Measurements from ENCODE around the gene MAML2.

MAML2 gene

DNA sequence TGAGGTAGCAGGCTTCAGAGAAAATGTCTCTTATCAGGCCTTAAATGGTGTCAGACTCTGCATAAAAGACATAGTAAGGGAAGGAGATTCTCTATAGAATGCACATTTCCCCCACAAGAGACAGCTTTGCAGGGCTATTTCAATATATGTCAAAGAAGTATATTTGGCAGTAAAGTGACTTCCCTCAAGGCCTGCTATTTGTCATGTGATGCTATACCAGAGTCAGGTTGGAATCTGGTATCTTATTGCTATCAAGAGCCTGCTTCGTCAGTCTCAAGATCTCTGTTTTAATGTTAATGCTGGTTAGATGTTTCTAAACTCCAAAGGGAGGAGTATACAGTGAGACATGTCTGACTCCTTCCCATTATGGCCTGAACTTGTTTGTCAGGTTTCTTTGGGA is 378.7 kb downstream of the MAML2 start:
- DNase-seq (ENCODE audit: low spot score): no peak

DNA sequence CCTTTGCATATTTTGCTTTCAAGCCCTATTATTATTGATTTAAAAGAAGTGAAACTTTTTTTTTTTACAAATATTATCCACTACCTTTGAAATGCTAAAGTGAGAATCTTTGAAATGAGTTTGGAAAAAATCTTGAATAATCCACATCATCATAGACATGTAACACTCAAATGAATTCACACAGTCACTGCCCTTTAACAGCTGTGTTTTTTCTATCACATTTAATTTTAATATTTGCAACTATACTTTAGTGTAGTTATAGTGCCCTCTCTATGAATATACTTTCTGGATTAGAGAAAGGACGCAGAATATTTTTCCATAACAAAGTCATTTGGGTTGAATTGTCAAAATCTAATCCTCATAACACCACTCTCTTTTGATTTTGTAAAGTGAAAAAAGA is 381.2 kb downstream of the MAML2 start:
- no peak for DNase-seq (ENCODE audit: low spot score)

DNA sequence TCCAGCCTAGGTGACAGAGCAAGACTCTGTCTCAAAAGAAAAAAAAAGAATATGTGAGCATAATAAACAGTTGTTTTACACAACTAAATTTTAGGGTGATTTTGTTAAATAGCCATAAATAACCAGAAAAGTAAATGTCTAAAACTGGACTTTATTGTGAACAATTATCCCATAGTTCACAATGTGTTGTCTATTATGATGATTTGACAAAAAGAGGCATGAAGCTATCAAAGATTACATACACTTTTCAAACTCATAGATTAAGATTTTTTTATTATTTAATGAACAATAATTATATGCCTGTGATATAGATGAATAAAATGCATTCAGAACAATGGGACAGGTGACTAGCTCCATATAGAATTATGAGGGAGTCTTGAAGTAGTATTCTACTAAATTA is 392.1 kb downstream of the MAML2 start:
- DNase-seq (ENCODE audit: low spot score): no peak

DNA sequence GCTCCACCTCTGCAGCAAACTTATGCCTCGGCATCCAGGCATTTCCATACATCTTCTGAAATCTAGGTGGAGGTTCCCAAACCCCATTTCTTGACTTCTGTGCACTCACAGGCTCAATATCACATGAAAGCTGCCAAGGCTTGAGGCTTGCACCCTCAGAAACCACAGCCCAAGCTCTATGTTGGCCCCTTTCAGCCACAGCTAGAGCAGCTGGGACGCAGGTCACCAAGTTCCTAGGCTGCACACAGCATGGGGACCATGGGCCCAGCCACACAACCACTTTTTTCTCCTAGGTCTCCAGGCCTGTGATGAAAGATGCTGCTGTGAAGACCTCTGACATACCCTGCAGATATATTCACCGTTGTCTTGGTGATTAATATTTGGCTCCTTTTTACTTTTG is 394.4 kb downstream of the MAML2 start:
- DNase-seq (ENCODE audit: low spot score): no peak

DNA sequence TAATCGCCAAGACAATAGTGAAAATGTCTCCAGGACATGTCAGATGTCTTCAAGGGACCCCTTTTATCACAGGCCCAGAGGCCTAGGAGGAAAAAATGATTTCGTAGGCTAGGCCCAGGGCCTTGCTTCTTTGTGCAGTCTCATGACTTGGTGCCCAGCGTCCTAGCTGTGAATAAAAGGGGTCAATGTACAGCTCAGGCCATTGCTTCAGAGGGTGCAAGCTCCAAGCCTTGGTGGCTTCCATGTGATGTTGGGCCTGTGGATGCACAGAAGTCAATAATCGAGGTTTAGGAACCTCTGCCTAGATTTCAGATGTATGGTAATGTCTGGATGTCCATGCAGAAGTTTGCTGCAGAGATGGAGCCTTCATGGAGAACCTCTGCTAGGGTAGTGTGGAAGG is 398.4 kb downstream of the MAML2 start:
- DNase-seq (ENCODE audit: low spot score): no peak

DNA sequence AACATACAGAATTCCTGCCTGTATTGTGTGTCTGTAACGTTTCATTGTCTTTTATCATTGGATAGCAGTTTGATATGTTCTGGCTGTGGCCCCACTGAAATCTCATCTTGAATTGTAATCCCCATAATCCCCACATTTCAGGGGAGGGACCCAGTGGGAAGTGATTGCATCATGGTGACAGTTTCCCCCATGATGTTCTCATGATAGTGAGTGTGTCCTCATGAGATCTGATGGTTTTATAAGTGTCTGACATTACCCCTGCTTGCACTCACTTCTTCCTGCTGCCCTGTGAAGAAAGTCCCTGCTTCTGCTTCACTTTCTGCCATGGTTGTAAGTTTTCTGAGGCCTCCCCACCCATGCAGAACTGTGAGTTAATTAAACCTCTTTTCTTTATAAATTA is 399.4 kb downstream of the MAML2 start:
- DNase-seq (ENCODE audit: low spot score): no peak

DNA sequence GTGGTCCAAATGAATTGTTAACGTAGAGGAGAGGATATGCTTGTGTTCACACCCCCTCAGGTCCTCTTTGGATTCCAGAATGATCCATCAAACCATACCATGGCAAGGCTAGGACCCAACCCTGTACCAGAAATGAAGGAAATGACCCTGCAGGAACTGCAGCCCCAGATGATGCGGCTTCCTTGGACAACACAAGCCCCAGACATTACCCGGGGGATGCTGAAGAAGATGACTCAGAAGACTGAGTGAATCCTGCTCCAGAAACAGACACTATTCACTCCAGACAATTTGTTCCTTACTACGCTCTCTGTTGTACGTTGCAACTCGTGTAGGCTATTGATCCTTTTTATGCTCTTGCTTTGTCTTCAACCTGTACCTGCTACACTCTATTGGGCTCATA is 403.9 kb downstream of the MAML2 start:
- no peak for DNase-seq (ENCODE audit: low spot score)

DNA sequence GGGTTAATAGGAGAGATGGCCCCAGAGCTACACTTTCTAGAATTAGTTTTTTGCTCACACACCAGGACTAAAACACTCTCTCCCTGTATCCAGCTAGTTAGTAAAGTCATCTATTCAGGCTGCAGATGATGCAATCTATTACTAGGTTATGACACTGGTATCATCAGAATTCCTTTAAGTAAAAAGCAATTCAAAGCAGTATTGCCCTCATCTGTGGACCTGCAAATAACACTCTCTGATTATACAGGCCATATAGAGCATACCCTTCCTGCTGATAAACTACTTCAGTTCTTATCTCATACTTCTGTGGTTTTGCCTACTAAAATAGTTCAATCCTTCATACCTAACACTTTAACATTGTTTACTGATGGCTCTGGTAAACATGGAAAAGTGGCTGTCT is 405.6 kb downstream of the MAML2 start:
- no peak for DNase-seq (ENCODE audit: low spot score)

DNA sequence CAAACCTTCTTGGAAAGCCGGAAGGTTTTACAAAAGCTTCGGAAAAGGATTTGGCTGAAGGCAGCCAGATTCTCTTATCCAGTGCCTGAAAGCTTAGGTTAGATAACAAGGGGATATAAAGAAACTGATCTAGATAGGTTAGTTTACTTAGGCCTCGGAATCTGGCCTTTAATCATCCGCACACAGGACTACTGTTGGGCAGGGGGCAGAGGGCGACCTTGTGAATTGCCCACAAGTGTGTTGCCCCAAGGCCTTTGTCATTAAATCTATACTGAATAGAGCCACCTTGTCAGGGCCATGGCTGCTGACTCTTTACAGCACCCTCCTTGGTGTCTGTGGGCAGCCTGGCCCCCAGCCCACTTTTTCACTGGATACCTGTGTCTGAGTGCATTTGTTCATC is 409.4 kb downstream of the MAML2 start:
- DNase-seq (ENCODE audit: low spot score): no peak

DNA sequence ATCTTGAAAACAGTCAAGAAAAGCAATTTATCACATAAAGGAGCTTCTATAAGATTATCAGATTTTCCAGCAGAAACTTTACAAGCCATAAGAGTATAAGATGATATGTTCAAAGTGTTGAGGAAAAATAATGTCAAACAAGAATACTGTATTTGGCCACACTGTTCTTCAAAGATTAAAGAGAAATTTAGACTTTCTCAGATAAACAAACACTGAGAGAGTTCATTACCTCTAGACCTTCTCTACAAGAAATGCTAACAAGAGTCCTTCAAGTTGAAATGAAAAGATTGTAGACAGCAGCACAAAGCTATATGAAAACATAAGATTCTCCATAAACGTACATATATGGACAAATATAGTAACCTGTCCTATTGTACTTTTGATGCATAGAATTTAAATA is 411.1 kb downstream of the MAML2 start:
- no peak for DNase-seq (ENCODE audit: low spot score)

DNA sequence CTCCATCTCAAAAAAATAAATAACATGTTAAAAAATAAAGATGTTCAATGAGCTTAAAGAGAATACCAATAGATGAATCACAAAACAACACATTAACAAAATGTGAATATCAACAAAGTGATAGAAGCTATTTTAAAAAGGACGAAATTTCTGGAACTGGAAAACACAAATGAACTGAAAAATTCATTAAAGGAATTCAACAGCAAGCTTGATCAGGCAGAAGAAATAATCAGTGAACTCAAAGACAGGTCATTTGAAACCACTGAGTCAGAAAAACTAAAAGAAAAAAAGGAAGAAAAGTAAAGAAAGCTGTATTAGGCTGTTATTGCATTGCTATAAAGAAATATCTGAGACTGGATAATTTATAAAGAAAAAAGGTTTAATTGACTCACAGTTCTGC is 412.0 kb downstream of the MAML2 start:
- no peak for DNase-seq (ENCODE audit: low spot score)

DNA sequence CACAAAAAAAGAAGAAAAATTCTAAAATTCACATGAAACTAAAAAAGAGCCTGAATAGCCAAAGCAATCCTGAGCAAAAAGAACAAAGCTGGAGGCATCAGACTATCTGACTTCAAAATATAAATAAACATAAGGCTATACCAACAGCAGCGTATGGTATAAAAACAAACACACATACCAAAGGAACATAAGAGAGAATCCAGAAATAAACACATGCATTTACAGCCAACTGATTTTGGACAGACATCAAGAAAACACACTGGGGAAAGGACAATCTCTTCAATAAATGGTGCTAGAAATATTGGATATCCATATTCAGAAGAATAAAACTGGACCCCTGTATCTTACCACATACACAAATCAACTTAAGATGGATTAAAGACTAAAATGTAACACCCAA is 416.3 kb downstream of the MAML2 start:
- no peak for DNase-seq (ENCODE audit: low spot score)

Measured in D341Med (cell line).